ENCODE data around the gene CCER1. TPM values are rescaled to one million over a fixed set of nuclear protein-coding genes. Genes with fewer than 3 reads are reported as not detected.

CCER1 gene
- polyA plus RNA-seq, 3 donors, result not detected

DNA sequence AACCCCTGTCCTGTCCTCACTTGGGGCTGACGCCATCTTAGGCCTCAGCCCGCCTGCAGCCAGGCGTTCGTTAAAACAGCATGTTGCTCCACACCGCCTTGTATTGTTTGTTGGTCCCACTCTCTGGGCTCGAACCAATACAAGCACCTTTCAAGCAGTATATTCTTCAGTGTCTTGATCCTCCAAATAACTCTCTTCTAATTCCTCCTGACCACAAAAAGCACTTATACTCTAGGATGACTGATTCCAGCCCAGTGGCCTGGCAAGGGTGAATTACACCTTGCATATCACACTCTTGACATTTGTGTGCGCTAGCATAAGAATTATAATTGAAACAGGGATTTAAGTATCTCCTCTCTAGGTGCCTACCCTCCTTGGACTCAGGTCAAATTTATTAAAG is 7.1 kb downstream of the CCER1 start:
- no peaks in the 10 kb centered on the region for H3K4me1 Mint-ChIP-seq
- Histone ChIP-seq H3K27ac (ENCODE audit: low read depth in 1 of 2, low read length in 2 of 2) (no peak overlapping the region), H3K27me3 (ENCODE audit: control insufficient read depth in 2 of 2, insufficient read depth in 2 of 2, low read length in 2 of 2) (no peaks in the 10 kb centered on the region), H3K9ac (ENCODE audit: insufficient read depth, low read length, poor library complexity, severe bottlenecking) (no peak overlapping the region), H4K20me1 (ENCODE audit: insufficient read depth, low read length) (no peaks in the 10 kb centered on the region), H3K79me2 (ENCODE audit: insufficient read depth, low read length) (no peaks in the 10 kb centered on the region), H3K4me3 (replicated peaks in 1 of 3; ENCODE audit: low read depth in 2 of 3, low read length in 3 of 3) (no peak overlapping the region), H3K9me3 (replicated peaks in 1 of 2; ENCODE audit: control insufficient read depth in 1 of 2, insufficient read depth in 1 of 2, low read length in 2 of 2) (no peaks in the 10 kb centered on the region), H3K4me1 (ENCODE audit: control insufficient read depth in 1 of 2, insufficient read depth in 2 of 2, low read length in 2 of 2) (no peaks in the 10 kb centered on the region), H3K4me2 (replicated peaks; ENCODE audit: extremely low read depth, low read length, poor library complexity, severe bottlenecking) (no peak overlapping the region), H3K36me3 (replicated peaks in 1 of 2; ENCODE audit: control insufficient read depth in 1 of 2, insufficient read depth in 2 of 2, low read length in 2 of 2) (no peaks in the 10 kb centered on the region), H2AFZ (ENCODE audit: insufficient read depth, low read depth, low read length, poor library complexity, severe bottlenecking) (no peak overlapping the region)
- H3K27ac Mint-ChIP-seq, result no peak overlapping the region
- intact Hi-C loops (cut with micrococcal nuclease), result no loop called here
- H3K9me3 Mint-ChIP-seq, result no peaks in the 10 kb centered on the region
- DNase-seq, result no peak
- WGBS (ENCODE audit: insufficient coverage), result 100% methylated on average over 4 of the region's 7 CpGs
- no peaks in the 10 kb centered on the region for H3K36me3 Mint-ChIP-seq
- no peaks in the 10 kb centered on the region for H3K27me3 Mint-ChIP-seq (ENCODE audit: low read depth in 3 of 3)
- TF ChIP-seq, protein P1, sequence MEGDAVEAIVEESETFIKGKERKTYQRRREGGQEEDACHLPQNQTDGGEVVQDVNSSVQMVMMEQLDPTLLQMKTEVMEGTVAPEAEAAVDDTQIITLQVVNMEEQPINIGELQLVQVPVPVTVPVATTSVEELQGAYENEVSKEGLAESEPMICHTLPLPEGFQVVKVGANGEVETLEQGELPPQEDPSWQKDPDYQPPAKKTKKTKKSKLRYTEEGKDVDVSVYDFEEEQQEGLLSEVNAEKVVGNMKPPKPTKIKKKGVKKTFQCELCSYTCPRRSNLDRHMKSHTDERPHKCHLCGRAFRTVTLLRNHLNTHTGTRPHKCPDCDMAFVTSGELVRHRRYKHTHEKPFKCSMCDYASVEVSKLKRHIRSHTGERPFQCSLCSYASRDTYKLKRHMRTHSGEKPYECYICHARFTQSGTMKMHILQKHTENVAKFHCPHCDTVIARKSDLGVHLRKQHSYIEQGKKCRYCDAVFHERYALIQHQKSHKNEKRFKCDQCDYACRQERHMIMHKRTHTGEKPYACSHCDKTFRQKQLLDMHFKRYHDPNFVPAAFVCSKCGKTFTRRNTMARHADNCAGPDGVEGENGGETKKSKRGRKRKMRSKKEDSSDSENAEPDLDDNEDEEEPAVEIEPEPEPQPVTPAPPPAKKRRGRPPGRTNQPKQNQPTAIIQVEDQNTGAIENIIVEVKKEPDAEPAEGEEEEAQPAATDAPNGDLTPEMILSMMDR (IDR thresholded peaks at IDR 0.05), result no peak
- no peak overlapping the region for H3K4me3 Mint-ChIP-seq

GRCh38 chr12:90945070-90945649 is 9.8 kb downstream of the CCER1 start:
- H3K27me3 Mint-ChIP-seq (ENCODE audit: low read depth in 3 of 3), result no peaks in the 10 kb centered on the region
- no peaks in the 10 kb centered on the region for H3K9me3 Mint-ChIP-seq
- no peak for DNase-seq
- H3K4me3 Mint-ChIP-seq, result no peak overlapping the region
- no peaks in the 10 kb centered on the region for H3K79me2 ChIP-seq (ENCODE audit: insufficient read depth, low read length)
- no peak overlapping the region for H2AFZ ChIP-seq (ENCODE audit: insufficient read depth, low read depth, low read length, poor library complexity, severe bottlenecking)
- no peaks in the 10 kb centered on the region for H4K20me1 ChIP-seq (ENCODE audit: insufficient read depth, low read length)
- H3K27ac ChIP-seq (ENCODE audit: low read depth in 1 of 2, low read length in 2 of 2), result no peak overlapping the region
- no peaks in the 10 kb centered on the region for H3K36me3 ChIP-seq (replicated peaks in 1 of 2; ENCODE audit: control insufficient read depth in 1 of 2, insufficient read depth in 2 of 2, low read length in 2 of 2)
- no peak overlapping the region for H3K4me2 ChIP-seq (replicated peaks; ENCODE audit: extremely low read depth, low read length, poor library complexity, severe bottlenecking)
- TF ChIP-seq, protein P1 (IDR thresholded peaks at IDR 0.05), result peak; percentile 39
- no peaks in the 10 kb centered on the region for H3K9me3 ChIP-seq (replicated peaks in 1 of 2; ENCODE audit: control insufficient read depth in 1 of 2, insufficient read depth in 1 of 2, low read length in 2 of 2)
- H3K4me1 Mint-ChIP-seq, result no peaks in the 10 kb centered on the region
- no CpG with 5 or more reads among the region's 1 CpG for WGBS (ENCODE audit: insufficient coverage)
- no peak overlapping the region for H3K27ac Mint-ChIP-seq
- intact Hi-C loops (cut with micrococcal nuclease), result no loop called here
- no peaks in the 10 kb centered on the region for H3K36me3 Mint-ChIP-seq
- no peak overlapping the region for H3K9ac ChIP-seq (ENCODE audit: insufficient read depth, low read length, poor library complexity, severe bottlenecking)
- no peak overlapping the region for H3K4me3 ChIP-seq (replicated peaks in 1 of 3; ENCODE audit: low read depth in 2 of 3, low read length in 3 of 3)
- H3K4me1 ChIP-seq (ENCODE audit: control insufficient read depth in 1 of 2, insufficient read depth in 2 of 2, low read length in 2 of 2), result no peaks in the 10 kb centered on the region
- H3K27me3 ChIP-seq (ENCODE audit: control insufficient read depth in 2 of 2, insufficient read depth in 2 of 2, low read length in 2 of 2), result no peaks in the 10 kb centered on the region
